GOT3 (cell line): ENCODE data around the gene FRY.

Experiments used
- DNase-seq: peaks from one replicate; lab custom pipeline; 2025; ENCODE audit warnings: mixed read lengths; lab: John Stamatoyannopoulos, UW

Gene FRY

DNA sequence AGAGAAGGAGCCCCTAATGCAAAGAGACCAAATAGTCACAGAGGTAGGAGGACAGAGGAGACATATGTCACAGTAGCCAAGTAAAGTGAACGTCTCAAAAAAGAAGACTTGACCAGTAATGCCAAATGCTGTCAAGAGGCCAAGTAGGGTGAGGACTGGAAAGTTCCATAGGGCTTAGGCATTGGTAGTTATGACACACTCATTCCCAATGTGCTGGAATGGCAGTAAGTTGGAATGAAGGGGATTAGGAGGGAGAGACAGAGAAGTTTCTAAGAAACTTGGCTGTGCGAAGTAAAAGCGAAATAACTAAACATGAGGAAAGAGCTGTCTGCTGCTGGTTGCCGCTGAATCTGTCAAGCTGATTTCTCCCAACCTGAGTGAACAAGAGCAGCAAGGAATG, 14.9 kb upstream of the FRY start:
- DNase-seq, result no peak

DNA sequence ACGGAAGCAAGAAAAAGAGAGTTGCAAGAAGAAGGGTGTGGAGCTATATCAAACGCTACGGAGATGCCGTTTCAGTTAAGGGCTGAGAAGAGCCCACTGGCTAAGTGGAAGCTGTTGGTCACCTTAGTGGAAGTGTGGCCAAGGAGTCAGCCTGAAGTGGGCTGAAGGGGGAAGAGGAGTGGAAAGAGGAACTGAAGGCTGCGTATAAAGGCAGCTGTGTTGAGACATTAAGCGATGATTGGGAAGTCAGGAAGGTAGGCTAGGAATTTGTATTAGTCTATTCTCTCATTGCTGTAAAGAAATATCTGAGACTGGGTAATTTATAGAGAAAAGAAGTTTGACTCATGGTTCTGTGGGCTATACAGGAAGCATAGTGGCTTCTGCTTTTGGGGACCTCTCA, 14.1 kb upstream of the FRY start:
- DNase-seq, result no peak

DNA sequence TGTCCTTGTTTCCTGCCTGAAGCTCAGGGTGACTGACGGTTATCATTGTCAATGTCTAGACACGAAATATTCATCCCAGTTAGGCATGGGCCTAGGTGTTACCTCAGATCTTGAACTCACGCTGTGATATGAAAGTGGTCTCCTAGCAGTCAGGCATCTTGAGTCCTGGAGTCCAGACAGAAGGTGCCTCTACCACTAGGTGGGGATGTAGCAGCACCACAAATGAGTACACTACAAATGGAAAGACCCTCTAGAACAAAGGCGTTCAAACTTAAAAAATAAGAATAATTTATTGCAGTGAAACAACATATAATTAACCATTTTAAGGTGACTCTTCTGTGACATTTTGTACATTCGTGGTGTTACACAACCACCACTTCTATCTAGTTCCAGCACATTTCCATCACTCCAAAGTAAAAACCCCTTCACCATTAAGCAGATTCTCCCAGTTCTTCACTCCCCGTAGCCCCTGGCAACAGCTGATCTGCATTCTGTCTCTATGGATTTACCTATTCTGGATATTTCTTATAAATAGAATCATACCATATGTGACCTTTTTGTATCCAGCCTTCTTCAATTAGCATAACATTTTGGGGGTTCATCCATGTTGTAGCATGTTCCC, 11.9 kb upstream of the FRY start:
- DNase-seq, result no peak

DNA sequence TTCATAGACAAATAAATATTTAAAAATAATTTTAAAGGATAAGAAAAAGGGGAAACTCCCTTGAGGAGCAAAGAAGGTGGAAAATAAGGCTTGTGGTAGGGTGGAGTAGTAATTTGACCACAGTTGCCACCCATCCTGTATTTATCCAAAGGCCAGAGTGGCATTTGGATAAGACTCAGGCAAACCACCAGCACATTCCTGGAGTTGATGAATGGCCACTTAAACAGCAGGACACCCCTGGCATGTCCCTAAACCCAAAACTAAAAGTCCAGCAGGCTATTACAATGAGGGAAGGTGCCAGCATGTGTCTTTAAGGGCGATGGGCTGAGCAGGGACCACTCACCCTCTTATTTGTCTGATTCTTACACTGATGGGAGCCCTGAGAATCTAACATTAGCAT, 9.8 kb upstream of the FRY start:
- no peak for DNase-seq

DNA sequence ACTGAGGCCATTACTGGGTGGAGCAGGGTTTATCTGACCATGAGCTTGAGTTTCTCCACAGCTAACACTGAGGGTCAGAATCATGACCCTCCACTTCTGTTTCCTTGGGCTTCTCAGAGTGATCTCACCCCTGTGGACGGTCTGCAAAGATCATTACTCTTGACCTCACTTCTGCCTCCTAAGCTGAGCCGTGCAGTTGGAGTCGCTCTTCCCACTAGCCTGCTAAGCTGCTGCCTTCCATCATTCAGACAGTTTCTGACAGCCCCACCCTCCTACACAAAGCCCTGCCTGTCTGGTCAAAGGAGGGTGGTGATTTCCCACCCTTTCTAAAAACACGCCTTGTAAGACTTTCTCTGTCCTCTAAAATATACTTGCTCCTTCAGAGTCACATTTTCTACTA, 9.3 kb upstream of the FRY start:
- DNase-seq, result no peak

DNA sequence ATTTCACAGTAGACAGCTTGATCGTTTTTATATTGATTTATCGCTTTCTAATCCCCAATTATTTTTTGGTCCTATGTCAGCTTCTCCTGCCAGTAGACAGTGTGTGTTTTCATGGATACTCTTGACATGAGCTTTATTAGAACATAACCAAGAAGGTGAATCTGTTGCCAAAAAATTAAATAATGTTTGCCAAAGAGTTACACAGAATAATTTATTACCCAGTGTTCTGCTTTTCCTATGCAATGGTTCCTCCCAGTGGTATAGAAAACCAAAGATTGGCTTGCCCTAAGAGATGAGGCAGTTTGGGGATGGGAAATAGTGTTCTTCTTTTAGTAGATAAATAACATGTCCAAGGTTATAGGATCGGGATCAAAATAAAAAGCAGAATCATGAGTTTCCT, 8.5 kb upstream of the FRY start:
- DNase-seq, result no peak

DNA sequence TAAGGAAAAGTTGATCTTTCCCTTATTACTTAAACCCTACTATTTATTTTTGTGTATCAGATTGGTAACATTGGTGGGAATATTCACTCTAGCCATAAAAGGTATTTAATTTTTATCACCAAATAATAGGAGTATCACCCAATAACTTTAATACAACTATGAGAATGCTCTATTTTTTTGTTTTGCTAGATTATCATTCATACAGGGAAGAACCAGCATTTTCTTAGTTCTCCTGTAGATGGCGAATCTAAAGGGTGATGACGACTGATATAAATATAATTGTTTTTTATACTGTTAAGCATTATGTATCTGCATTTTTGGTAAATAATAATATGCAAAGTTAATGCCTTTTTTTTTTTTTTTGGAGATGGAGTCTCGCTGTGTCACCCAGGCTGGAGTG, 7.9 kb upstream of the FRY start:
- no peak for DNase-seq

DNA sequence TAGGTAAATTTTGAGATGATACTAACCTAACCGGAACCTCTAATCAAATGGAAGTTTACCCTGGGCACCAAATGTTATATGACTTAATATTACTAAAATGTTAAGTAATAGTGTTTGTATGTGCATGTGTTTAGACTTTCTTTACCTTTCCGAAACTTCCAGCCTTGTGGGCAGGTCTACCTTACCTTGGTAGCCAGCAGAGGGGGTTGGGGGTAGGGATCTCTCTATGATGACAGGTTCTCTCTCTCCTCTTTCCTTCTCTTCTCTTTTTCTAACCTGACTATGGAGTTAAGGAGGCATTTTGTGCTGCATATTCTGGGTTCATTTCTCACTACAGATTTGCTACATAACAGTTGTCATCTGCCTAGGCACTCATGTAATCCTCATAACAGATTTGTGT, 6.8 kb upstream of the FRY start:
- no peak for DNase-seq

DNA sequence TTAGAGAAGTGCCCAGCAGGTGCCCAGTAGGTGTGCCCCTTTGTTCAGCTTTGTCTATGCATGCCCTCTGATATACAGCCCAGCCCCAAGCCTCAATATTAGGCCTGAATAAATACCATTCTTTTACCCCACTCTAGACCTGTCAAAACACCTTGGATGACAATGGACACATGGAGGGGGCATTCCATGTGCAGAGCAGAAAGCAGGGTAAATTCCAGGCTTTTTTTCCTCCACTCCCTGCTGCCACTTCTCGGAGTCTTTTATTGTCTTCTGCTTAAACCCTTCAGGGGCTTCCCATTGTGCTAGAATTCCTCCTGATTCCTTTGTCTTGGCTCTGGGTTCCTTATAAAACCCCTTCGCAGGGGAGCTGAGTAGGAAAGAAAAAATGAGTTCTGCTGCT, 5.8 kb upstream of the FRY start:
- DNase-seq, result no peak

DNA sequence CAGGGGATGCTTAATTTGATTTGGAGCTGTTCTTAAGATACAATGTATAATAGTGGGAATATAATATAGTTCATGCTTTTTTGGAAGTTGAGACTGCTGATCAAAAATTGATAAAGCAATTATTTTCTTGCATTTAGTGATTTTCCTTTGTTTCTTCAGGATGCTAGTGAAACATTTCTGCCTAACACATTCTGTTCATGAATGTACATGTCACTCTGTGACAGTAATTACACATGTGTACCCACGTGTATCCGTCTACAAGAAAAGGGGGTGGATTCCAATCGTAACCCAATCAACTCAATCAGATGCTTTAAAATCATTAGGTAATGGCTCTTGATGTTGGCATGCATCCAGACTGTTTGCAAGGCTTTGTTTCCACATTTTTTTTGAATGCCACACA, 5.0 kb upstream of the FRY start:
- DNase-seq, result no peak

DNA sequence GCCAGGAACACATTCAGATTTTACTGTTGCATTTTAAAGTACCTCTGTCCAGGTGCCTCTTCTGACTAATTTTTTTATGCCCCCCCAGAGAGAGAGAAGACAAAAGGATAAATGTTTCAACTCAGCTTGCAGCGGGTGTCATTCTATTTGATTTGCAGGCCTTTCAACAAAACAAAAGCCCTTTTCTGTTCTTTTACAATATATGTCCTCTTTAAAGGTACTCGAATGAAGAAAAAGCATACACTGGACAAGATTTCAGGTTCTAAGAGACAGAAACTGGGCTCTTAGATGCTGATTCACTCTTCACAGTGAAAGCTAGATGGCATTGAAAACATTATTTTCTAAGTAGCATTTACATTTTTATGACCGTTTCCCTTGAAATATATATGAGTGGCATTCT, 2.9 kb upstream of the FRY start:
- DNase-seq, result no peak

DNA sequence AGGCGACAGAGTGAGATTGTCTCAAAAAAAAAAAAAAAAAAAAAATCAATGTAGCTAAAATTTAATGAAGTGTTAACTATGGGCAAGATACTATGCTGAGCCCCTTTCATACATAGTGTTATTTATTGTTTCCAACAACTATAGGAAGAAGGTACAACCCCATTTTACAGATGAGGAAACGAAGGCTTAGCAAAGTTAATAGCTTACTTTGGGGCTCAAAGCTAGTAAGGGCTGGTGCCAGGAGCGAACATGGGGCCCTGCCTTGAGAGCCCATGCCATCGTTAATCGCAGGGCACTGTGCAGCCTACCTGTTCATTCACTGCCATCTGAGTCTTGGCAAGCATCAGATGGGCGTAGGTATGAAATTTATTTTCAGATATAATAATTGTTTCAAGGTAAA, 1.9 kb upstream of the FRY start:
- DNase-seq, result no peak

DNA sequence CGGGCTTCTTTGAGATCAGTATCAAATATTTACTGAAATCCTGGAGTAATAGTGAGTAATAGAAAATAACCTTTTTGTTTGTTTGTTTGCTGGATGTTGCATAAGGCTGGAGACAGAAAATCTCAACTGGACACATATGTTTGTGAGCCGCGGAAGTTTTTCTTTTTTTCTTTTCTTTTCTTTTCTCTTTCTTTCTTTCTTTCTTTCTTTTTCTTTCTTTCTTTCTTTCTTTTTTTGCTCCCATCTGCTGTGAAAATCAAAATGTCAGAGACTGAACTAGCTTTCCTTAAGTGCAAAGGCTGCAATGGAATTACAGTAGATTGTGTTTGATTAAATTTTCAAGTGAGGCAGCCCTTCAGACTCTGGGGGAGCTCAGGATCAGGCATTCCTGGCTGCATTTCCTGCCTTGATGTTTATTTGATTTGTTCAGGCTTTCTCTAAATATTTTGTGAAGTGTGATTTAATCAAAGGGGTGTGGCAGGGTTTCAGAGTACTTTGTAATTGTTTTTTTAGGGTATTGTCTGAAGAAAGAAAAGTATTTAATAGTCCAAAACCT, 319 bp downstream of the FRY start:
- DNase-seq, result no peak

DNA sequence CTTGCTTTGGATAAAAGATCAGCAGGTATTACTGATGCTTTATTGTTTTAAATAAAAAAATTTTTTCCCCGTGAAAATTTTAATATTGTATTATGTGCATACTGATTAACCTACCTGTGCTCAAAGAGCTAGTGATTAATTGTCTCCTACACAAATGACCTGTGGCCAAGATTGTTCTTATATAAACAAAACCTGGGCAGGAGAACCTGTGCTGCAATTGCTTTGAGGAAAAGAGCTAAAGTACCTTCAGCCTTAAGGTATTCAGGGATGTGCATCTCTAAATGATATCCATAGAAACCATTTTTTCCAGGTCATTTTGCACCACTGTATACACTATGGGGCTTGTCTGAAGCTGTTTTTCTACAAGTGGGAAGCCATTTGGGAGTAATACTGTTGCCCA, 1.2 kb downstream of the FRY start:
- no peak for DNase-seq

DNA sequence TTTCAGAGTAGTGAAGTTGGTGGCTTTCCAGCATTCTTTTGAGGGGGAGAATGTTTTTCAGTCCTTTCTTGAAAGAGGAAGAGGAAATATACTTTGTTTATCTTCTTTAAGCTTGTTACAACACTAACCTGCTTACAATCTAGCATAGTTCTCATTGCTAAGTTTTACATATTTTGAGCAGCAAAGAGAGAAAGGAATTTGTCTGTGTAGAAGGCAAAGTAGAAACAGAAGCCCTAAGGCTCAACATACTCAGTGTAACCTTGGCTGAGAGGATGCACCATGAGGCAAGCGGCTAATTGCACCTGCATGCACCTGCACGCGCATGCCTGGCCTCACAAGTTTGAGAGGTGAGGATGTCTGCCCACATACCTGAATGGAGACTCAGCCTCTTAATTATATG, 2.2 kb downstream of the FRY start:
- DNase-seq, result no peak

DNA sequence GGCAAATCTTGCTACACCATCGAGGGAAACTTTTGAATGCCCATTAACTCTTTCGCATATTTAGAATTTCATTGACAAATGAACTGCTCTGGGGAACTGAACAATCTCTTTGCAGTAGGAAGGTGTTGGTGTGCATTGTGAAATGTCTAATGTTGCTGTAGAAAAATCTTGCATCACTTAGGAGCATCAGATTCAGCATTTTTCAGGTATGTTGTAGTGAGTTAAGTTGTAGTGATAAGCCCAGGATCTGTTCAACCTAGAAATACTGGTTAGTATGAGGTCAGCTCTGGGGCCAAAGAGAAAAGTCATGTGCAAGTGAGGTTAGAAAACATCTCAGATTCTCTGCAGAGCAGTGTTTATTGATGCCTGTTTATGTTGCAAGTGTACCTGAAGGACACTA, 4.1 kb downstream of the FRY start:
- DNase-seq, result no peak

DNA sequence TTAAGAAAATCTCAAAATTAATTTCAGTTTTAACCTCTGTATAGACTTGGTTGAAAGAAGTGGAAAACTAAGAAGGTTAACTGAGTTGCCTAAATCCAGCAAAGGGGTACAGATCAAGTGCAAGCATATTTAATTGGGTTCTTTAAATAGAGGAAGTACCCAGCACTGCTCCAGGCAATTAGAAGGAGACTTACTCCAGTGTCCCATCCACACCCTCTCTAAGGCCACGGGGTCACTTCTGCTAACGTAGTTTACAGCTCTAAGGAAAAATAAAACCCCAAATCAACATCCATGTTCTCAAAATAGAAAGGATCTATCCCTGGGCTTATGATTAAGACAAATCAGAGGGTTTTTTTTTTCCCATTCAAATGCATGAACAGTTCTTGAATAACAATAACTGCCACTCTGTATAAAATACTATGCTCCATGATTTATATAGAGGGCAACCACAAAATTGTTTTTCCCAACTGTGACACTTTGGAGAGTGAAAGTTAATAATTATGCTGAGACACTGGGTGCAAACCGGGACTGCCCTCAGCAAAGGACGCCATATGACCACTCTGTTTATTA, 4.6 kb downstream of the FRY start:
- DNase-seq, result no peak

DNA sequence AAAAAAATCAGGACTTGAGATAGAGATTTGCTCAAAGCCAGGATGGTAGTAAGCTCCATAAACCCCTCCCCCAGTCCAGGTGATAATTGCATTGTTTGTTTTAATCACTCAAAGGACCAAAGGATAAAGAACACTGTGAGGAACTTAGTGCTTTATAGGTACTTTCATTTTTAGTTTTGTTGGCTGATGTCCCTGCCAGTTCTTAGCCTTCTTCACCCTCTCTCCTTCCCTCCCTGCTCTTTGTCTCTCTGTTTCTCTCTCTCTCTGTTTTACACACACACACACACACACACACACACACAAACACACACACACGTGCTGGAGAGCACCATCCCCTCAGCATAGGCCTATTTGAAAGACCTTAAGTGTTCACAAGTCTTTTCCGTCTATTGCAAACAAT, 5.2 kb downstream of the FRY start:
- no peak for DNase-seq

DNA sequence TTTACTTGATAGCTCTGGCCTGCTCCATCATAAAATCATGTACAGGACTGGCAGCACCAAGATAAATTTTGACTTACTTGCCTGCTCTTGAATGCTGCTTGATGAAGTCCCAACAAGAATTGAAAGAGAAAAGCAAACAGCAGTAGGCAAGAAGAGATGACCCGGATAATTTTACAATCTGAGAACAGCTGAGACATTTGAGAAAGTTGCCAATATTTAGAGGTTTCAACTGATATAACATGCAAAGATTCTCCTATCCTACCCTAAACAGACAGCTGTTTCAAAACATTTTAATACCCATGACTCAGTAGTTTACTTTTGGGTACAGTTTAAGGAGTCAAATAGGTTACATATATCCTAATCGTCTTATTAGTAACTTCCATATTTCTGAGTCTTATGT, 5.9 kb downstream of the FRY start:
- DNase-seq, result no peak

DNA sequence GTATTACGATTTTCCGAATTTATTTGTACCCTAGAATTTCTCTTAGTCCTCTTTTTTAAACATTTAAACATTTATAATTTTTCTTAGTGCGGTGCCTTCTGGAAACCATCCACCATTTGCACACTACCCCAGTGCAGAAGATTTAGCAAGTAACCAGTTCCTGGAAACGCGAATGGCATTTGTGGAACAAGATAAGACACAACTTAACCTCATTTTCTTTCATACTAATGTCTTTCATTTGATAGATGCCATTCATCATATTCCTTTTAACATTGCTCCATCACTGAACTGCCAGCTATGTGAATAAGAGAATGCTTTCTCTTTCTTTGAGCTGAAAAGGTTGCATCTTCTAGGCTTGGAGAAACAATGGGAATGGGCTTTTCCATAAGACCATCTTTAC, 6.8 kb downstream of the FRY start:
- DNase-seq, result no peak

DNA sequence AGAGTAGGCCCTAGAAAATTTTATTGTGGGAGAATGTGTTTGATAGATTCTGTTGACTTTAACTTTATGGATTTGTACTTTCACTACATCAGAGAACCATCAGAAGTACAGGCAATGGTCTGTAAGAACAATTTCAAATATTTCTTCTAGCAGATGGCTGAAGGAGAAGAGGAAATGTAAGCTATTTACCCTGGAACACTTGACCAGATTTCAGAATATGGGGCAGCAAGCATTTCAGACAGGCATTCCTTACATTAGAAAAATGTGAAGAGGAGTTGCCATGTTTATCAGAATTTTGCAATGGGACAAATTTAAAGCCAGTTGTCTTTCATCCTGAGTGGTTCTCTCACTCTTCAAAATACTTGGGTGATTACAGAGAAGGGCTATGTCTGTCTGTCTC, 7.5 kb downstream of the FRY start:
- no peak for DNase-seq

DNA sequence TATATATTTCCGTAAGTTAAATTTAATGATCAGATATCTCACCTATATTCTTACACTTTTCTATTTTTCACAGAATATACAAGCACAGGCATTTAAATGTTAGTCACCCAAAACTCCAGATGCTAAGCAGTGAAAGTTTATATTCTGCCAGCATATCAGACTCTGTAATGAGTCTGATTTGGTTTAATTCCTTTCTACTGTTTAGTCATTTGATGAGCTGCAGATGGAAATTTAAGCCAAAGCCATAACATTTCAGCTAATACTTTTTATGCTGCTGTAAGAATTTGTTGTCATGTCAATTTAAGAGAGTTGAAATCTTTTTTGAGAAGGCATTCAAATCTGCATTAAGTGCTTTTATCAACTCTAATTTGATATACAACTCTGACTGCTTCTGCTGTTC, 8.0 kb downstream of the FRY start:
- no peak for DNase-seq

DNA sequence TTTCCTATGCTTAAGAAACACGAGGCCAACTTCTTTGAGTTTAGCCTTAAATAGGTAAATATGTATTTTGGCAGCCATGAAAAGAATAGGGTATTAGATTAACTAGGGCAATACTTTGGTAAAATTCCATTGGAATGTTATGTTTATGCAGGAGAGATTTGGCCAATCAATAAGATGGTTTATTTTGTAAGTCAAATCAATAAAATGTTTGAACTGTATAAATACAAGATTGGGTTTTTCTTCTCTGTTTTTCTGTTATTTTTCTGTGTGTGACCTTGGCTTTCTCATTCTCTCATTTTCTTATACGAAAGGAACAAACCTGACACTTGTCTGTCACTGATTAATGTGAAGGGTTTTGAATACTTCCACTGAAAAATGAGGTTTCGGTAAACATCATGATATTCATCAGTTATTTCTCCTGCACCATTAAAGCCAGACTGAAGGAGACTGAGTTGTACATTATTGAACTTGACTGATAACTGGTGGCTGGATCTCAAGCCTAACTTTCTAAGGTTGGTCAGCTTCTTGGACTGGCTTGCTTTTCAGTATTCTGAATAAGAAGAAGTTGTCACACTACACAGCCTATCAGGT, 8.6 kb downstream of the FRY start:
- DNase-seq, result no peak

DNA sequence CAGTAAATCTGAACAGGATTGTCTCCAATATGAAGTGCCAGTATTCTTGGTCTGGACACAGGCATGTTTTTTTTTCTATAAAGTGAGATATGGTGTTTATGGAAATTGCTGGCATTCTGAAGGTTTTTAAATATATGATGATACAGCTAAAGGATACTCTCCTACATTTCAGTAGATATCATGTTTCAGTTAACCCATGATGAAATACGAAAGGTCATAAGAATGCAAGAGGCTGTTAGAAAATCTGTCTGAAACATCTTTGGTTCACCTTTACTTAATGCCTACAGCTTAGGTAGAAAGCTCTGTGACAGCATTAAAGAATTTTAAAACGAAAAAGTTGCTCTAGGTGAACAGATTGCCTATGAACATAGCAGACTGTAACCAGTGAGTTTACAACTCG, 9.1 kb downstream of the FRY start:
- DNase-seq, result no peak
